ENCODE measurements around the gene TTYH1. TPM values are rescaled to one million over a fixed set of nuclear protein-coding genes. Genes with fewer than 3 reads are reported as not detected.
A peak's percentile ranks its signal among the peaks of the same experiment; 100 is the strongest.
"Not testable (repeated sequence)": the region's sequence is repeated elsewhere in the genome, so short reads cannot be mapped to it uniquely, and the experiment has no call there.

Gene TTYH1
- total RNA-seq, 1 donor from 2014 or later: 2.9 TPM

- H3K27ac Mint-ChIP-seq (ENCODE audit: unreplicated experiment): peak overlapping the region; percentile 88
- peaks cover 16% of the 10 kb centered on the region for H3K9me3 Mint-ChIP-seq (ENCODE audit: unreplicated experiment)
- DNase-seq: peak; percentile 96
- no peaks in the 10 kb centered on the region for H3K36me3 Mint-ChIP-seq (ENCODE audit: unreplicated experiment)
- peaks cover 14% of the 10 kb centered on the region for H3K27me3 Mint-ChIP-seq (ENCODE audit: unreplicated experiment)
- H3K4me3 Mint-ChIP-seq (ENCODE audit: unreplicated experiment): peak overlapping the region; percentile 93
- TF ChIP-seq CTCF (IDR thresholded peaks at IDR 0.05; ENCODE audit: partially characterized antibody, unreplicated experiment): no peak
- H3K4me1 Mint-ChIP-seq (ENCODE audit: low read depth, unreplicated experiment): peaks cover 3% of the 10 kb centered on the region
These were observed 49.6 kb downstream of the TTYH1 start for GRCh38 chr19:54464630-54465425.

- TF ChIP-seq CTCF (IDR thresholded peaks at IDR 0.05; ENCODE audit: partially characterized antibody, unreplicated experiment): no peak
- peaks cover 3% of the 10 kb centered on the region for H3K4me1 Mint-ChIP-seq (ENCODE audit: low read depth, unreplicated experiment)
- DNase-seq: no peak
- H3K4me3 Mint-ChIP-seq (ENCODE audit: unreplicated experiment): peak overlapping the region; percentile 63
- peaks cover 18% of the 10 kb centered on the region for H3K27me3 Mint-ChIP-seq (ENCODE audit: unreplicated experiment)
- no peaks in the 10 kb centered on the region for H3K36me3 Mint-ChIP-seq (ENCODE audit: unreplicated experiment)
- H3K27ac Mint-ChIP-seq (ENCODE audit: unreplicated experiment): no peak overlapping the region
- H3K9me3 Mint-ChIP-seq (ENCODE audit: unreplicated experiment): peaks cover 16% of the 10 kb centered on the region
These were observed 50.3 kb downstream of the TTYH1 start for GRCh38 chr19:54465426-54466109.

GRCh38 chr19:54466110-54466480 is 50.8 kb downstream of the TTYH1 start:
- Mint-ChIP-seq H3K9me3 (ENCODE audit: unreplicated experiment) (peaks cover 16% of the 10 kb centered on the region), H3K27me3 (ENCODE audit: unreplicated experiment) (peaks cover 17% of the 10 kb centered on the region), H3K4me3 (ENCODE audit: unreplicated experiment) (peak overlapping the region; percentile 63)
- DNase-seq; H3K27ac Mint-ChIP-seq (ENCODE audit: unreplicated experiment); H3K36me3 Mint-ChIP-seq (ENCODE audit: unreplicated experiment); H3K4me1 Mint-ChIP-seq (ENCODE audit: low read depth, unreplicated experiment): not testable (repeated sequence)

GRCh38 chr19:54469496-54469934 is 54.3 kb downstream of the TTYH1 start:
- Mint-ChIP-seq H3K36me3 (ENCODE audit: unreplicated experiment) (no peaks in the 10 kb centered on the region), H3K4me3 (ENCODE audit: unreplicated experiment) (no peak overlapping the region), H3K4me1 (ENCODE audit: low read depth, unreplicated experiment) (no peaks in the 10 kb centered on the region), H3K9me3 (ENCODE audit: unreplicated experiment) (peaks cover 2% of the 10 kb centered on the region), H3K27me3 (ENCODE audit: unreplicated experiment) (peaks cover 16% of the 10 kb centered on the region), H3K27ac (ENCODE audit: unreplicated experiment) (no peak overlapping the region)
- no peak for TF ChIP-seq CTCF (IDR thresholded peaks at IDR 0.05; ENCODE audit: partially characterized antibody, unreplicated experiment)
- no peak for DNase-seq

GRCh38 chr19:54470276-54470887 is 55.1 kb downstream of the TTYH1 start:
- Mint-ChIP-seq H3K4me3 (ENCODE audit: unreplicated experiment) (peak overlapping the region; percentile 54), H3K9me3 (ENCODE audit: unreplicated experiment) (peaks cover 2% of the 10 kb centered on the region), H3K27me3 (ENCODE audit: unreplicated experiment) (peaks cover 18% of the 10 kb centered on the region), H3K4me1 (ENCODE audit: low read depth, unreplicated experiment) (no peaks in the 10 kb centered on the region), H3K27ac (ENCODE audit: unreplicated experiment) (no peak overlapping the region), H3K36me3 (ENCODE audit: unreplicated experiment) (no peaks in the 10 kb centered on the region)
- no peak for DNase-seq
- TF ChIP-seq CTCF (IDR thresholded peaks at IDR 0.05; ENCODE audit: partially characterized antibody, unreplicated experiment): no peak

All from glutamatergic neuron (in vitro differentiated cells).